ENCODE data around the gene DAAM1.

The DAAM1 gene

DNA sequence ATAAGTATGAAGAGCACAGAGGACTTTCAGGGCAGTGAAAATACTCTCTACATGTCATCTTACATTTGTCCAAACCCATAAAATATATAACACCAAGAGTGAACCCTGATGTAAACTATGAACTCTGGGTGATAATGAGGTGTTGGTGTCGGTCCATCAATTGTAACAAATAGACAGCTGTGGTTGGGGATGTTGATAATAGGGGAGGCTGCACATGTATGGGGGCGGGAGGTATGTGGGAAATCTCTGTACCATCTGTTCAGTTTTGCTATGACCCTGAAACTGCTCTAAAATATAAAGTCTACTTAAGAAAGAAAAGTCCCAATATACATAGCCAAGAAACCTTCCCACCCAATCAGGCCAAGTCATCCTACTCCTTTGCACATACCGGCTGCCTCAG is 188.2 kb downstream of the DAAM1 start:
- CTCF ChIA-PET, result no interaction called here
- TF ChIP-seq, protein P1, sequence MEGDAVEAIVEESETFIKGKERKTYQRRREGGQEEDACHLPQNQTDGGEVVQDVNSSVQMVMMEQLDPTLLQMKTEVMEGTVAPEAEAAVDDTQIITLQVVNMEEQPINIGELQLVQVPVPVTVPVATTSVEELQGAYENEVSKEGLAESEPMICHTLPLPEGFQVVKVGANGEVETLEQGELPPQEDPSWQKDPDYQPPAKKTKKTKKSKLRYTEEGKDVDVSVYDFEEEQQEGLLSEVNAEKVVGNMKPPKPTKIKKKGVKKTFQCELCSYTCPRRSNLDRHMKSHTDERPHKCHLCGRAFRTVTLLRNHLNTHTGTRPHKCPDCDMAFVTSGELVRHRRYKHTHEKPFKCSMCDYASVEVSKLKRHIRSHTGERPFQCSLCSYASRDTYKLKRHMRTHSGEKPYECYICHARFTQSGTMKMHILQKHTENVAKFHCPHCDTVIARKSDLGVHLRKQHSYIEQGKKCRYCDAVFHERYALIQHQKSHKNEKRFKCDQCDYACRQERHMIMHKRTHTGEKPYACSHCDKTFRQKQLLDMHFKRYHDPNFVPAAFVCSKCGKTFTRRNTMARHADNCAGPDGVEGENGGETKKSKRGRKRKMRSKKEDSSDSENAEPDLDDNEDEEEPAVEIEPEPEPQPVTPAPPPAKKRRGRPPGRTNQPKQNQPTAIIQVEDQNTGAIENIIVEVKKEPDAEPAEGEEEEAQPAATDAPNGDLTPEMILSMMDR (conservative IDR thresholded peaks at IDR 0.05; ENCODE audit: low read depth), result no peak
- no peak for DNase-seq (ENCODE audit: low spot score)

DNA sequence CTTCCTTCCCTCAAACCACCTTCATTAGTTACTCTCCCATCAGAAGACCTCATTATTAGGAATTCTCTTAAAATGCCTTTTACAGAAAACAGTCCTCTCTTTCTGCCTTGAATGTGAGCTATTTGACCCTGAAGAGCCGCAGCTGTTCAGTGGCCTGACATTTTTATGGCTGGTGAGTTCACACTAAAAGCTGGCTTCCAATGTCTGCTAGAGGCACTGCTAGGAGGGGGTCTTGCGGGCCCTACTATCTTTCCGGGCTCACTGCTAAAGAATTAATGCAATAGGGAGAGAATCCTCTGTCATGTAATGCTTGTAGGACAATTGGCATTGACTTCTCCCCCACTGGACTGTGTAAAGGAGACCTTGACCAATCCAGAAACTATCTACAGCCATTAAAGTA is 189.0 kb downstream of the DAAM1 start:
- no peak for DNase-seq (ENCODE audit: low spot score)
- TF ChIP-seq, protein P1 (conservative IDR thresholded peaks at IDR 0.05; ENCODE audit: low read depth), result no peak
- ChIA-PET CTCF (no interaction called here), POLR2A (ENCODE audit: low non-redundant PET) (no interaction called here)
- H3K27ac ChIP-seq, result no peak overlapping the region

More for the DNA sequence above, 188.2 kb downstream of the DAAM1 start:
- POLR2A ChIA-PET (ENCODE audit: low non-redundant PET), result no interaction called here
- H3K27ac ChIP-seq, result no peak overlapping the region

DNA sequence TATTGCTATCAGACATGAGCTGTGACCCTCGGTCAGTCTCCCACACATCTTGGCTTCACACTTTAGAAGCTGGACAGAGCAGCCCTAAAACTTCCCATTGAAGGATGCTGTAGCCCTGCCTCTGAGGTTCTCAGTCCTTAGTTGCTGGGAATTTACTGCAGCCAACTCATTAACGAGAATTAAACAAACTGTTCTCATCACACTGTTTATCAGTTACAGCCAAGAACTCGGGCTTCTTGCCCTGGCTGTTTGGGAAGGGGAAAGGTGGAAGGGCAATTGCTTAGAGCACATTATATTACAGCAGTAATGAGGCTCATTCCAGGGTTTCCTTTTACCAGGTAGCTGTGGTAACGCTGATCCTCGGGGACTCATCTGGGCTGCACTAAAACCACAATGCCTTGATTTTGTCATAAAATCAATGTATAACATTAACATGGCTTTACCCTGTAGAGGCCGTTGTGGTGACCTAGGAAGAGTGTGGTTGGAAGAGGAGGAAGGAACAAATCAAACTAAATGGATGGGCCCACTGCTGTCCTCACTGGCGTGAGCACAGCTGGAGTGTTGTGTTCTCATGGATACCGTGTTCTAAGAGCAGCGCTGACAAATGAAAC is 189.6 kb downstream of the DAAM1 start:
- POLR2A ChIA-PET (ENCODE audit: low non-redundant PET), result no interaction called here
- TF ChIP-seq, protein P1 (conservative IDR thresholded peaks at IDR 0.05; ENCODE audit: low read depth), result no peak
- CTCF ChIA-PET, result no interaction called here
- no peak for DNase-seq (ENCODE audit: low spot score)
- no peak overlapping the region for H3K27ac ChIP-seq

DNA sequence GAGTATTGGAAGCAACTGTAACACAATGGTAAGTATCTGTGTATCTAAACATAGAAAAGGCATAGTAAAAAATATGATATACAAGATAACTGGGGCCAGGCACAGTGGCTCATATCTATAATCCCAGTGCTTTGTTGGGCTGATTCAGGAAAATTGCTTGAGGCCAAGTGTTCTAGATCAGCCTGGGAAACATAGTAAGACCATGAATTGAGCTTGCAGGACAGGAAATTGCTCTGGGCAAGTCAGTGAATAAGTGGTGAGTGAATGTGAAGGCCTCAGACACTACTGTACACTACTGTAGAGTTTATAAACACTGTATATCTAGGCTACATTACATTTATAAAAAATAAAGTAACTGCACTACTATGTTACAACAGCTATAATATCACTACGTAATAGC is 201.5 kb downstream of the DAAM1 start:
- no peak overlapping the region for H3K27ac ChIP-seq
- CTCF ChIA-PET, result no interaction called here
- TF ChIP-seq, protein P1 (conservative IDR thresholded peaks at IDR 0.05; ENCODE audit: low read depth), result no peak
- DNase-seq (ENCODE audit: low spot score), result no peak
- POLR2A ChIA-PET (ENCODE audit: low non-redundant PET), result no interaction called here

DNA sequence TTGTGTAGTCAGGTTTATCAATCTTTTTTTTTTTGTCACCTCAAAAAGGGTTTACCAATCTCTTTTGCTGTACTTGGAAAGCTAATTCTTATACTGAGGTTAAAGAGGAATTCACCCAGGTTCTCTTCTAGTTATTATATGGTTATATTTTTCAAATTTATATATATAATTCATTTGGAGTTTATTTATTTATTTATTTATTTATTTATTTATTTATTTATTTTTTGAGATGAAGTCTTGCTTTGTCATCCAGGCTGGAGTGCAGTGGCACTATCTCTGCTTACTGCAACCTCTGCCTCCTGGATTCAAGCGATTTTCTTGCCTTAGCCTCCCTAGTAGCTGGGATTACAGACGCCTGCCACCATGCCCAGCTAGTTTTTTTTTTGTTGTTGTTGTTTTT is 202.9 kb downstream of the DAAM1 start:
- TF ChIP-seq, protein P1 (conservative IDR thresholded peaks at IDR 0.05; ENCODE audit: low read depth), result no peak
- CTCF ChIA-PET, result no interaction called here
- DNase-seq (ENCODE audit: low spot score), result no peak
- no peak overlapping the region for H3K27ac ChIP-seq
- POLR2A ChIA-PET (ENCODE audit: low non-redundant PET), result no interaction called here

DNA sequence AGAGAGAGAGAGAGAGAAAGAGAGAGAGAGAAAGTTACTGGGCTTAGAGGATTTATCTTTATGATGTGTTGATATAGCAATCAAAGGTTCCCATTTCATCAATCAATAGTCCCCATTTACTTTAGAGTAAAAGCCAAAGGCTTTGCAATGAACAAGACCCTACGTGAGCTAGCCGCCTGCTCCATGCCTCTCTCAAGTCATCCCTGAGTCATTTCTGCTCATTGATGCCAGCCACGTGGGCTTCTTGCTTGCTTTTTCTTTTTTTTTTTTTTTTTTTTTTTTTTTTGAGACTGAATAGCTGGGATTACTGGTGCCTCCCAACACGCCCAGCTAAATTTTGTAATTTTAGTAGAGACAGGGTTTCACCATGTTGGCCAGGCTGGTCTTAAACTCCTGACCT is 205.8 kb downstream of the DAAM1 start:
- ChIA-PET CTCF (no interaction called here), POLR2A (ENCODE audit: low non-redundant PET) (no interaction called here)
- TF ChIP-seq, protein P1 (conservative IDR thresholded peaks at IDR 0.05; ENCODE audit: low read depth), result no peak
- DNase-seq (ENCODE audit: low spot score), result peak; percentile 15
- no peak overlapping the region for H3K27ac ChIP-seq

DNA sequence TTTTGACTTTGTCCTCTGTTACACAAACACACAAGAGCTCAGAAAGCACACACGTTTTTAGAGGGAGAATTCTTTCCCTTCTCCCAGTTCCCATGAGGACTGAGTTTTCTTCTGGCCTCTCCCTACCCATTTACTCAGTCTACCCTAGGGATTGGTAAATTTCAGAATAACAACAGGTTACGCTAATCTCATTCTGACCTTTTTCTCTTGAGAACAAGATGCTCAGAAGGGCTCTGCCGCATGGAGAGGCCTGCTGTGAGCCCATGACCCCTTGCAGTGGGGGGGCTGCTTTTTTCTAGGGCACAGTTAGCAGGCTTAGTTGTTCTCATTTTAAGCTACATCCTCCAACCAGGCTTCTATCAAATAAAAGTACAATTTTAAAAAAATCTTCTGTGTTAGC is 207.2 kb downstream of the DAAM1 start:
- no peak for DNase-seq (ENCODE audit: low spot score)
- CTCF ChIA-PET, result no interaction called here
- POLR2A ChIA-PET (ENCODE audit: low non-redundant PET), result no interaction called here
- H3K27ac ChIP-seq, result no peak overlapping the region
- TF ChIP-seq, protein P1 (conservative IDR thresholded peaks at IDR 0.05; ENCODE audit: low read depth), result no peak
